Cardiac fibroblast (primary cell): ENCODE measurements around the gene COL5A3.

ENCODE experiments used
- DNase-seq, 2 donors: peaks; one replicate each; pipeline versions ENCODE4 v3.0.0 to v3.0.0-alpha.2; 2010; ENCODE audit warnings: low read depth in 2 of 2
- H3K4me3 ChIP-seq, 2 donors: replicated peaks in 1 of 2; 1 replicate in 1 of 2; 2 replicates in 1 of 2; pipeline ENCODE4 v1.5.1; 2011; ENCODE audit warnings: low read depth in 2 of 2, low read length in 2 of 2, mild to moderate bottlenecking in 2 of 2, moderate library complexity in 1 of 2
- CTCF ChIP-seq: IDR thresholded peaks from one replicate; pipeline ENCODE4 v1.5.1; 2011; ENCODE audit warnings: low read depth, mild to moderate bottlenecking, low read length, inconsistent platforms

COL5A3 gene

GRCh38 chr19:10007371-10008183, 2.7 kb downstream of the COL5A3 start:
- no peak overlapping the region for H3K4me3 ChIP-seq
- TF ChIP-seq CTCF, result no peak

DNA sequence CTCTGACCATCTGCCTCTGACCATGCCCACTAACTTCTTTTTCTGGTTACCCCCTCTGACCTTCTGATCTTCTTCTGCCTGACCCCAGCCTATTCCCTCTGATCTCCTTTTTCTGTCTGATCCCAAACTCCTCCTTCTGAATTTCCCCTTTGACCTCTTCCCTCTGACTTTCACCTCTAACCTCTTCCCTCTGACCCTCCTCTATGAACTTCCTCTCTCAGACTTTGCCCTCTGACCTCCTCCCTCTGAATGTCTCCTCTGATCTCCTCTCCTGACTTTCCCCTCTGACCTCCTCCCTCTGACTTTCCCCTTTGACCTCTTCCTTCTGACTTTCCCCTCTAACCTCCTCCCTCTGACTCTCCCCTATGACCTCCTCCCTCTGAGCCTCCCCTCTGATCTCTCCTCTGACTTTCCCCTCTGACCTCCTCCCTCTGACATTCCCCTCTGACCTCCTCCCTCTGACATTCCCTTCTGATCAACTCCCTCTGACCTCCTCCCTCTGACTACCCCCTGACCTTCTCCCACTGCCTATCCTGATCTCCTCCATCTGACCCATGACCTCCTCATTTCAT, 3.5 kb downstream of the COL5A3 start:
- no peak for TF ChIP-seq CTCF
- no peak overlapping the region for H3K4me3 ChIP-seq

More at GRCh38 chr19:10007371-10008183, 2.7 kb downstream of the COL5A3 start:
- DNase-seq, result peak; percentile 61 to 86

GRCh38 chr19:10006335-10006708, 4.0 kb downstream of the COL5A3 start:
- peak; percentile 64 to 82 for DNase-seq
- no peak for TF ChIP-seq CTCF
- H3K4me3 ChIP-seq, result no peak overlapping the region

More for the DNA sequence above, 3.5 kb downstream of the COL5A3 start:
- DNase-seq, result no peak

DNA sequence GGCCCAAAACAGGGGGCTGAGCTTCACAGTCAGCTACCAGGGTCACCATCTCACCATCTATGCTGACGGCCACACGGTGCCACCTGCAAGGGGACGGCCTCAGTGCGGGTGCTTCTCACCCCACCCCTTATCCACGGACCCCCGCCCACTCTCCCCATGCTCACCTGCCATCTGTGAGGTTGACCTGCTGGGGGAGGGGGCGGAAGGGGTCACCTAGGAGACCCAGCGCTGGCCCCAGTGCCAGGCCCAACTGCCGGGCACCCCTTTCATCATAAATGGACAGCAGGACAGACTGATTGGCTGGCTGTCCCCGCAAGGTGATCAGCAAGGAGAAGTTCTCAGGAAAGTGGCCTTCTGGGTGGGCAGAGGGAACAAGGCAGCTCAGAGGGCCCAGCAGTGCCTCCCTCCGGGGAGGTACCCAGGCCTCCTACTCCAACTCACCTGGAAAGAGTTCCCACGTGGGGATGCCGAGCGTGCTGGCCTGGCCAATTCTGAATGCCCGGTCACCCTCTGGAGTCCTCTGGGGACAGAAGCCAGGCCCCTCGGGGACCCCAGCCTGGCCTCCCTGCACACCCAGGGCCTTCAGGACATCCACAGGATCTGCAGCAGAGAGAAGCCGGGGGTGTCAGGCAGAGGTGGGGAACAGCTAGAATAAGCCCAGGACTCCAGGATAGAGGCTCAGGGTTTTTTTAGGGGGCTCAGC, 4.5 kb downstream of the COL5A3 start:
- TF ChIP-seq CTCF, result no peak
- no peak for DNase-seq
- no peak overlapping the region for H3K4me3 ChIP-seq

- no peak for TF ChIP-seq CTCF
- H3K4me3 ChIP-seq, result no peak overlapping the region
- no peak for DNase-seq
These were observed 5.7 kb downstream of the COL5A3 start for GRCh38 chr19:10004617-10005016.

DNA sequence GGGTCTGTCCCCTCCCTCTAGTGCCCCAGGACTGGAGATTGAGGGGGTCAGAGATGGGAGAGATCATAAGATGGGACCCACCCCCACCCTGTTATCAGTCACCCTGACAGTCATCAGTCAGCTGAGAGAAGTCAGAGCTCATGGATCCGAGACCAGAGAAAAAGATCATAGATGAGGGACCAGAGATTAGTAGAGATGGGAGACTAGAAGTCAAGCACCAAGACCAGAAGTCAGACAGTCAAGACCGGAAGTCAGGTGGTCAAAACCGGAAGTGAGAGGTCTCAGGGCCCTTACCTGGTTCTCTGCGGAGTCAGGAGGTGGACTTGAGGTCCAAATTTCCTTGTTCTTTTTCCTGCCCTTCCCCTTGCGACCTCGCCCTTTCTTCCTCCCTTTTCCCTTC, 7.0 kb downstream of the COL5A3 start:
- no peak for DNase-seq
- no peak for TF ChIP-seq CTCF
- no peak overlapping the region for H3K4me3 ChIP-seq
